ENCODE measurements around the gene ERCC4. TPM values are rescaled to one million over a fixed set of nuclear protein-coding genes. Genes with fewer than 3 reads are reported as not detected.

The ERCC4 gene
- total RNA-seq, result 3.6 and 5.4 TPM in 2 replicates

GRCh38 chr16:13919683-13920509, at the start of gene ERCC4:
ERCC4 (plus strand) TSS chr16:13920154; CDS start chr16:13920166, 12 bp downstream.

Other genes with a start within 250 kb of the ERCC4 start
- gene MRTFB, start 151.2 kb downstream of the ERCC4 start, total RNA-seq, result 4.1 and 6.2 TPM in 2 replicates

Measured in hair follicular keratinocyte (primary cell).